ENCODE data around the gene RAC3. TPM values are rescaled to one million over a fixed set of nuclear protein-coding genes. Genes with fewer than 3 reads are reported as not detected.

The RAC3 gene
- total and polyA plus RNA-seq, 9 of the 15 experiments (the other 6 are each of a cell fraction or from before 2014, with no cell fraction given): 0.23 to 292 (median 118) TPM

DNA sequence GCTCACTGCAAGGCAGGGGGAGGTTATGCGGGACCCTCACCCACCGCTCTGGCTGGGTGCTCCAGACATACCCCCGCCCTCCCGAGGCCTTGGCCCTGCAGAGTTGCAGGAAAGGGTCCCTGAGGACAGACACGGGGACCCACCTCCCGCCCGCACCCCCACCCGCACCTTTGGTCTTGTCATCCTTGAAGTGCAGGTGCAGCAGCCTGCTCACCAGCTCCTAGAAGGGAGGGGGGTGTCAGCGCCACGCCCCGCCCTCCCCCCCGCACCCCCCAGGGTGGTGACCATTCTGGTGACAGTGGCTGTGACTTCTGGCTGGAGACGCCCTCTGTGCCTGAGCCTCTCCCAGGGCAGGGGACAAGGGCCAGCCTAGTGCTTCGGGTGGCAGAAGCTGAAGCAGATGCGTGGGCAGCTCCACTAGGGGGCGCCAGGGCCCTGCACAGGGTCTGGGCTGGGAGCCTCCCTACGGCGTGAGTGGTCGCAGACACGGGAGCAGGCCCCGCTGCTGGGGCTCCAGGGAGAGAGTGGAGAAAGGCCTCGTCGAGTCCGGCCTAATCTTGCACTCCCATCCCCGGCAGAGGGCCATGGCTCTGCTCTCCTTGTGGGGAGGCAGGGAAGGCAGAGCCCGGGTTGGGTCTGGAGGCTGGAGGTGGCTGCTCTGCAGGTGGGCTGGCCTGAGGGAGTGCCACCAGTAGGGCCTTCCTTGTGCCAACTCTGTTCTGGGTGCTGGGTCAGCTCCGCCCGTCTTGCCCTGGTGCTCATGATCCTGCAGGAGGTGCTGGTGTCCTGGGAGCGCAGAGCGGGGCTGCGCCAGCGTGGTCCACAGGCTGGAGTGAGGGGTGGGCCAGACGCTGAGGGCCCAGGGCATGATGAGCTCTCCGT lies 11.5 kb upstream of the RAC3 start (continued):
- TF ChIP-seq ZBTB7A (IDR thresholded peaks at IDR 0.05; ENCODE audit: borderline replicate concordance, control insufficient read depth, low read depth, low read length) (peak; percentile 65; the same call in 1 of the 2 replicates), POLR2AphosphoS2 (IDR thresholded peaks at IDR 0.05; ENCODE audit: low read length) (peak; percentile 85; the same call in 1 of the 2 replicates), RB1 (IDR thresholded peaks at IDR 0.05; ENCODE audit: low read depth) (0 out of 2 replicates have a peak, but pooled peaks have one; percentile 30), ZNF507 (tag; conservative IDR thresholded peaks at IDR 0.05) (no peak), HDGF (IDR thresholded peaks at IDR 0.05) (peak; percentile 84; the same call in 1 of the 2 replicates), HMG20B (CRISPR knock-in tag; IDR thresholded peaks at IDR 0.05) (no peak), EGR1 (conservative IDR thresholded peaks at IDR 0.05) (peak; percentile 50; the same call in 1 of the 2 replicates), FOS (IDR thresholded peaks at IDR 0.05; ENCODE audit: extremely low read depth, insufficient read length) (no peak), STAG1 (CRISPR knock-in tag; IDR thresholded peaks at IDR 0.05; ENCODE audit: borderline replicate concordance) (peak; percentile 55; the same call in 1 of the 2 replicates), PTBP1 (IDR thresholded peaks at IDR 0.05; ENCODE audit: low read depth, low read length) (peak; percentile 17; the same call in 1 of the 2 replicates)
- TF ChIP-seq, protein P1, sequence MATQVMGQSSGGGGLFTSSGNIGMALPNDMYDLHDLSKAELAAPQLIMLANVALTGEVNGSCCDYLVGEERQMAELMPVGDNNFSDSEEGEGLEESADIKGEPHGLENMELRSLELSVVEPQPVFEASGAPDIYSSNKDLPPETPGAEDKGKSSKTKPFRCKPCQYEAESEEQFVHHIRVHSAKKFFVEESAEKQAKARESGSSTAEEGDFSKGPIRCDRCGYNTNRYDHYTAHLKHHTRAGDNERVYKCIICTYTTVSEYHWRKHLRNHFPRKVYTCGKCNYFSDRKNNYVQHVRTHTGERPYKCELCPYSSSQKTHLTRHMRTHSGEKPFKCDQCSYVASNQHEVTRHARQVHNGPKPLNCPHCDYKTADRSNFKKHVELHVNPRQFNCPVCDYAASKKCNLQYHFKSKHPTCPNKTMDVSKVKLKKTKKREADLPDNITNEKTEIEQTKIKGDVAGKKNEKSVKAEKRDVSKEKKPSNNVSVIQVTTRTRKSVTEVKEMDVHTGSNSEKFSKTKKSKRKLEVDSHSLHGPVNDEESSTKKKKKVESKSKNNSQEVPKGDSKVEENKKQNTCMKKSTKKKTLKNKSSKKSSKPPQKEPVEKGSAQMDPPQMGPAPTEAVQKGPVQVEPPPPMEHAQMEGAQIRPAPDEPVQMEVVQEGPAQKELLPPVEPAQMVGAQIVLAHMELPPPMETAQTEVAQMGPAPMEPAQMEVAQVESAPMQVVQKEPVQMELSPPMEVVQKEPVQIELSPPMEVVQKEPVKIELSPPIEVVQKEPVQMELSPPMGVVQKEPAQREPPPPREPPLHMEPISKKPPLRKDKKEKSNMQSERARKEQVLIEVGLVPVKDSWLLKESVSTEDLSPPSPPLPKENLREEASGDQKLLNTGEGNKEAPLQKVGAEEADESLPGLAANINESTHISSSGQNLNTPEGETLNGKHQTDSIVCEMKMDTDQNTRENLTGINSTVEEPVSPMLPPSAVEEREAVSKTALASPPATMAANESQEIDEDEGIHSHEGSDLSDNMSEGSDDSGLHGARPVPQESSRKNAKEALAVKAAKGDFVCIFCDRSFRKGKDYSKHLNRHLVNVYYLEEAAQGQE (IDR thresholded peaks at IDR 0.05; ENCODE audit: borderline replicate concordance): peak; percentile 42; the same call in 1 of the 2 replicates
- TF ChIP-seq, protein P1 (CRISPR knock-in tag; IDR thresholded peaks at IDR 0.05; ENCODE audit: low read depth): no peak
- TF ChIP-seq, protein P2, sequence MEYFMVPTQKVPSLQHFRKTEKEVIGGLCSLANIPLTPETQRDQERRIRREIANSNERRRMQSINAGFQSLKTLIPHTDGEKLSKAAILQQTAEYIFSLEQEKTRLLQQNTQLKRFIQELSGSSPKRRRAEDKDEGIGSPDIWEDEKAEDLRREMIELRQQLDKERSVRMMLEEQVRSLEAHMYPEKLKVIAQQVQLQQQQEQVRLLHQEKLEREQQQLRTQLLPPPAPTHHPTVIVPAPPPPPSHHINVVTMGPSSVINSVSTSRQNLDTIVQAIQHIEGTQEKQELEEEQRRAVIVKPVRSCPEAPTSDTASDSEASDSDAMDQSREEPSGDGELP (CRISPR knock-in tag; IDR thresholded peaks at IDR 0.05; ENCODE audit: borderline replicate concordance): 0 out of 2 replicates have a peak, but pooled peaks have one; percentile 19
- TF ChIP-seq, protein P3, sequence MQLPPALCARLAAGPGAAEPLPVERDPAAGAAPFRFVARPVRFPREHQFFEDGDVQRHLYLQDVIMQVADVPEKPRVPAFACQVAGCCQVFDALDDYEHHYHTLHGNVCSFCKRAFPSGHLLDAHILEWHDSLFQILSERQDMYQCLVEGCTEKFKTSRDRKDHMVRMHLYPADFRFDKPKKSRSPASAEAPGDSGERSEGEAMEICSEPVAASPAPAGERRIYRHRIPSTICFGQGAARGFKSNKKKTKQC (CRISPR knock-in tag; IDR thresholded peaks at IDR 0.05): 0 out of 2 replicates have a peak, but pooled peaks have one; percentile 40
- TF ChIP-seq, protein P4, sequence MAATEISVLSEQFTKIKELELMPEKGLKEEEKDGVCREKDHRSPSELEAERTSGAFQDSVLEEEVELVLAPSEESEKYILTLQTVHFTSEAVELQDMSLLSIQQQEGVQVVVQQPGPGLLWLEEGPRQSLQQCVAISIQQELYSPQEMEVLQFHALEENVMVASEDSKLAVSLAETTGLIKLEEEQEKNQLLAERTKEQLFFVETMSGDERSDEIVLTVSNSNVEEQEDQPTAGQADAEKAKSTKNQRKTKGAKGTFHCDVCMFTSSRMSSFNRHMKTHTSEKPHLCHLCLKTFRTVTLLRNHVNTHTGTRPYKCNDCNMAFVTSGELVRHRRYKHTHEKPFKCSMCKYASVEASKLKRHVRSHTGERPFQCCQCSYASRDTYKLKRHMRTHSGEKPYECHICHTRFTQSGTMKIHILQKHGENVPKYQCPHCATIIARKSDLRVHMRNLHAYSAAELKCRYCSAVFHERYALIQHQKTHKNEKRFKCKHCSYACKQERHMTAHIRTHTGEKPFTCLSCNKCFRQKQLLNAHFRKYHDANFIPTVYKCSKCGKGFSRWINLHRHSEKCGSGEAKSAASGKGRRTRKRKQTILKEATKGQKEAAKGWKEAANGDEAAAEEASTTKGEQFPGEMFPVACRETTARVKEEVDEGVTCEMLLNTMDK (IDR thresholded peaks at IDR 0.05; ENCODE audit: borderline replicate concordance, insufficient read depth, low read depth, low read length, poor library complexity, severe bottlenecking): peak; percentile 96

All from K562 (cell line).